GM18909 (cell line): ENCODE results near the gene ATP8B2.
"Not testable (repeated sequence)": the region's sequence is repeated elsewhere in the genome, so short reads cannot be mapped to it uniquely, and the experiment has no call there.

Experiments
- ATAC-seq: cut with Tn5 transposase; IDR thresholded peaks from one replicate; pipeline ENCODE4 v1.9.1; 2021; ENCODE audit warnings: mild to moderate bottlenecking; ENCODE audit not compliant: unreplicated experiment, poor library complexity

ATP8B2 gene

DNA sequence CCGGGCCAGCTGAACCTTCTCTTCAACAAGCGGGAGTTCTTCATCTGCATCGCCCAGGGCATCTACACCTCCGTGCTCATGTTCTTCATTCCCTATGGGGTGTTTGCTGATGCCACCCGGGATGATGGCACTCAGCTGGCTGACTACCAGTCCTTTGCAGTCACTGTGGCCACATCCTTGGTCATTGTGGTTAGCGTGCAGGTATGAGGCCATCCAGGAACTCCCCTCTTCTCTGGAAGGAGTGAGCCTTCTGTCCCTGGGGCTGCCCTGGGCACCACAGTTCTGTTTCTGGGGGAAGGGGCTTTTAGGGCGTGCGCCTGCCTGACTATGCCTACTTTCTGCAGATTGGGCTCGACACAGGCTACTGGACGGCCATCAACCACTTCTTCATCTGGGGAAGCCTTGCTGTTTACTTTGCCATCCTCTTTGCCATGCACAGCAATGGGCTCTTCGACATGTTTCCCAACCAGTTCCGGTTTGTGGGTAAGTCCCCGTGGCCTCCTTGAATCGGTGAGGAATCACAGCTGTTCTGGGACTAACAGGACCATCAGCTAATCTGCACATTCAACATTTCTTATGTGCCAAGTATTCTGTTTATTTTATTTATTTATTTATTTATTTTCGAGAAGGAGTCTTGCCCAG is 21.1 kb downstream of the ATP8B2 start:
- no peak for ATAC-seq

DNA sequence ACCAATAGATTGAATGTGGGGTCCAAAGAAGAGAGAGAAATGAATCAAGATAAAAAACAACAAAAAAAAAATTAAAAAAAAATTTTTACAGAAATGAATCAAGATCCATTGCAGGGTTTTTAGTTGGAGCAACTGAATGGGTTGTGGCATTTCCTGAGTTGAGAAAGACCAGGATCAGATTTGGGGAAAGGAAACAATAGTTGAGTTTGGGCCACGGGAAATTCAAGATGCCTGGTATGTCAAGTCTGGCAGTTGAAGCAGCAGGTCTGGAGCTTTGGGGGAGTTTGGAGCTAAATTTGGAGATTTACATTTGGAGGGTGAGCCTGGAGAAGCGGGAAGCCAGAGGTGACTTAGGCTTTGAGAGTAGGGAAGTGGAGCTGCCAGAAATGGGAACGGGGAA is 22.6 kb downstream of the ATP8B2 start:
- no peak for ATAC-seq

DNA sequence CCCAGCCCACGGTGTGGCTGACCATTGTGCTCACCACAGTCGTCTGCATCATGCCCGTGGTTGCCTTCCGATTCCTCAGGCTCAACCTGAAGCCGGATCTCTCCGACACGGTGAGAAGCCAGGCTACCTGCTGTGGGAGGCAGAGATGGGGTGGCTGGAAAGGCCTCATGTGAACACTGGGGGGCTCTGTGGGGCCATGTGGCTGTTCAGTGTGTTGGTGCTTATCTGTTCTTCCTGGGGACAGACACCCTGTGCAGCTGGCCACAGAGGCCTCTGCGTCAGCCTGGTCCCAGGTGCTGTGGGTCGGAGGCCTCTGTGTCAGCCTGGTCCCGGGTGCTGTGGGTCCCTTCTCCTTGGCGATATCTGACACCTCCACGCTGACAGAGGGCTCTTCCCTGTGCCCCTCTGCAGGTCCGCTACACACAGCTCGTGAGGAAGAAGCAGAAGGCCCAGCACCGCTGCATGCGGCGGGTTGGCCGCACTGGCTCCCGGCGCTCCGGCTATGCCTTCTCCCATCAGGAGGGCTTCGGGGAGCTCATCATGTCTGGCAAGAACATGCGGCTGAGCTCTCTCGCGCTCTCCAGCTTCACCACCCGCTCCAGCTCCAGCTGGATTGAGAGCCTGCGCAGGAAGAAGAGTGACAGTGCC is 23.2 kb downstream of the ATP8B2 start:
- no peak for ATAC-seq

DNA sequence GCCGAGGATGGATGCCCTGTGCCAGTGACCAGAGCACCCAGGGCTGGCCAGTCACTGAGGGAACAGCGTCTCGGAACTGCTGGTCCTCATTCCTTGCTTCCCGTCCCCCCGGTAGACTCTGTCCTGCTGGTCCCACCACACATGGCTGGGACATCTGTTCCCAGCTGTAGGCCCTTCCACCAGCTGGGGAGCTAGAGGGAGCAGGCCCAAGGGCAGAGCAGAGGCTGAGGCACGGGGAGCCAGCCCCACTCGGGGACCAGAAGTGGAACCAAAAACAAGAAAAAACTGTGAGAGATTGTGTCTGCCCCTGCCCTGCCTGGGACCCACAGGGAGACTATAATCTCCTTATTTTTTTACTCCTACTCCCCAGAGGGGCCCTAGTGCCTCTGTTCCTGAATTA is 23.8 kb downstream of the ATP8B2 start:
- no peak for ATAC-seq

DNA sequence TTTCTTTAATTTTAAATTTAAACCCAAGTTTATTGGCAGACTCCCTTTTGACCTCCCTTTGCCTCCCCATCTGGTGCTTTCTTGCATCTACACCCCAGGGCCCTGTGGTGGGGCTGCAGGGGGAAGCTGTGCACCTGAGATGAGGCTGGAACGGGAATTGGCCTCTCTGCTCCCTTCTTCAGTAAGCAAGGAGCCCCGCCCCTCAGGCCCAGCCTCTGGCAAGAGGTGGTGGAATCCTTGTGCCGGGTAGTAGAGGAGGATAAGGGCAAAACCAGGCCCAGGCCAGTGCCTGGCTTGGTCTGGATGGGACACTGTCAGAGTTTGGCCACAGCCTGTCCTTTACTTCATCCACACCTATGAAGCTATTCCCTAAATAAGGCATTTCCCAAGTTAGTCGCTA is 25.1 kb downstream of the ATP8B2 start:
- no peak for ATAC-seq

DNA sequence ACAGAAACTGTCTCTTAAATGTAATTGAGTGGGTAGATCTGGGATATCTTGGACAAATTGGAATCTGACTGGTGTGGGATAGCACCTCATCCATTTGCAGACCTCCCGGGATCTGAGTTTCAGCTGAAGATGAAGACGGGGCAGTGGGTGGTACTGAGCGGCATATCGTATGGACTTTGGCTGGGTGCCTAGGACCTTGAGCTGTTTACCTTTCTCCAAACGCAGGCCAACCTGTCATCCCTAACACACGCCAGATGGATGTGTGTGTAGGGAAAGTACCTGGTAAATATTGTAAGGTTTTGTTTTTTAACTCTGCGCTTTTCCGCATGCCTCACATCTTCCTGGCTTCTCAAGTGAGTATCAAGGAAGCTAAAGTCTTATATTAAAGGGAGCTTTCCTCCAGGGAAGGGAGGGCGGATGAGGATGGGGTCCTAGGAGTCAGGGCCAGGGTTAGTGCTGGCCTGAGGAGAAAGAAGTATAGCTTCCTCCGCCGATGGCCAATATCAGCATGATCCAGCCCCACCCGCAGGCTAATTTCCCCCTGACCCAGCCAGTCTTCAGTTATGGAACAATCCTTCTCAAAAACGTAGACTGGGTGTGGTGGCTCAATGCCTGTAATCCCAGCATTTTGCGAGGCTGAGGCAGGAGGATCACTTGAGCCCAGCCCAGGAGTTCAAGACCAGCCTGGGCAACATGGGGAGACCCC is 26.2 kb downstream of the ATP8B2 start:
- ATAC-seq: no peak

DNA sequence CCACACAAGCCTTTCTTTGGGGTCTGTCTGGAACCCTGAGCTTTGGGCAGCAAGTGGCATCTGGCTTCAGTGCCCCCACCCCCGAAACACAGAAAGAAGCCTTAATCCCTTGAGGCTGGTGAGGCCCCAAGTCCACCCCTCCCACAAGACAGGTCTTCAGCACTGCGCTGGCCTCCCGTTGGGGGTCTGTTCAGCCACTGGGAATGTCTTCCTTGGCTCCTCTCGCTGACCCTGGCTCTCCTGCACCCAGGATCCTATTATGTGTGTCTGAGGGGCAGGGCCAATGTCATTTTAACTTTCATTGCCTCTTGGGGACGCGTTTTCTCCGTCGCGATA is 26.9 kb downstream of the ATP8B2 start:
- ATAC-seq: no peak

DNA sequence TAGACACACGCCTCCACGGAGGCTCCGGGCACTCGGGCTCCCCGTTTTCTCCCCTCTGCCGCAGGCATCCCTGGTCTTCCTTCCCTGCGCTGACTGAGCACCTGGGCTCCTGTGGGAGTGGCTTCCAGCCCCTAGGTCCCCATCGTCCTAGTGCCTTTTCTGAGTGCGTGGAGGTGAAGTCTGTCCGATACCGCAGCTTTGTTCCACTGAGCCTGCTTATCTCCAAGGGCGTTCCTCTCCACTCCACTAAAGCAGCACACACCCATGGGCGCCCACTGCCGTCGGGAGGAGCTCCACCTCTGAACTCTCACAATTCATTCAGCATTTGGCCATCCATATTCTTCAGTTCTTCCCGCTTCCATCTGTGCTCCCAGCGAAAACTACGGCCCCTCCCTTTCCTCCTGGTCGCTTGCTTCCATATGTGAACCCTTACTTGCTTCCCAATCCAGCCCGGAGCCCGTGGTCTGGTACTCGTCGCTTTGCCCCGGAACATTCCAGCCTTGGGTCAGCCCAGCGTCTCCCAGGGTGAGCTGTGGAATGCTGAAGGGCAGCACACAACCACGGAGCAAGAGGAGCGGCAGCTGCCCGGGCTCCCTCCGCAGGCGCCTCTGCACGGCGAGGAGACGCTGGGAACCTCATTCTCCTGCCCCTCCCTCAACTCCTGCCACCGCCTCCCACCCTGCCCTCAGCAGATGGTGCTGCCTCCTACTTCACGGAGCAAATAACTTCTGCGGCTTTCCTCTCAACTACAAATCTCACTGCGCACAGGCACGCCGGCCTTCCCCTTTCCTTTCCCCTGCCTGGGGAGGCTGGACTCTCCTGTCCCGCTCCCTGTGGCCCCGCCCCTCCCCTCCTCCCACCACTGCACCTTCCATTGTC is 27.5 kb downstream of the ATP8B2 start:
- no peak for ATAC-seq

DNA sequence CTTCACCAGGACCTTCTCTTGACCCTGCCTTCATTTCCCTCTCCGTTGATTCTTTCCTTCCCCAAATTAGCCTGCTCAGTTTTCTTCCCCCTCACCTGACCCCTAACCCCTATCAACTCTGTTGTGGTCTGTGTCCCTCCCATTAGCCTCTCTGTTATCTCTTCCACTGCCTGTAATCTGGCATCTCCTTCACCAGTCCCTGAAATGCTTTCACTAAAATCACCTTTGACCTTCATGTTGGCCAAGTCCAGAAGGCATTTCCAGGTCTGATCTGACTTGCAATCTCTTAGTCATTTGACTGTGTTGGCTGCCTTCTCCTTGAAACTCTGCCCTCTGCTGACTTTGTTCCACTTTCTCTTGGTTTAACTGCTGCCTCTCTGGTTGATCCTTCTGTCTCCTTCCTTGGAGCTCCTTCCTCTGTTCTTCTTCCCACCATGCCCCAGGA is 28.2 kb downstream of the ATP8B2 start:
- no peak for ATAC-seq

DNA sequence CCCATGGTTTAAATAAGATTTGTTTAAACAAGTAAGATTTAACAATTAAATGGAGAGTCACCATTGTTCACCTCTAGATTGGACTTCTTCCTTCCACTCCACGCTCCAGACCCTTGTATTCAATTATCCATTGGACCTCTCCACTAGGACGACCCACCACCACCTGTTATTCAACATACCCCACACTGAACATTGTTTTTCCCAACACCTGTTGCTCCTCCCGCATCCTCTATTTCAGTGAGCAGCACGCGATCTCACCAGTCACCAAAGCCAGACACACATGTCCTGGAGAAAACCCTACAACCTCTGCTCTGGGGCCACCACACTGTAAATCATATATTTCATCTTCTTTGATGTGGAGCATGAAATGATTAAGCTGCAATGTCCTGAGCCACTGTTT is 28.6 kb downstream of the ATP8B2 start:
- no peak for ATAC-seq

DNA sequence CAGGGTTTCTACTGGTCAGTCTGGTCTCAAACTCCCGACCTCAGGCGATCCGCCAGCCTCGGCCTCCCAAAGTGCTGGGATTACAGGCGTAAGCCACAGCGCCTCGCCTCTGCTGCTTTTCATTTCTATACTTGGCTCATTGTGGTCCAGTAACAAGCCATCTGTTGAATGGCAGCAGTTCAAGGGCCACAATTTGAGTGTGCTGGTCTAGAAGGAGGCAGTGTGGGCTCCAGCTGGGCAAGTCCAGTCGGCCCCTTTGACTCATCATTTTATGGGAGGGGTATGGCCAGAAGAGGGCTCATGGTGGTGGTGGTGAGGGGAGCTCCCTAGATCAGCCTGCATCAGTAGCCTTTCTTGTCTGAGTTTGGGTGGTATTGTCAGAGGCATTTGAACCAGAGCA is 33.2 kb downstream of the ATP8B2 start:
- ATAC-seq: no peak

DNA sequence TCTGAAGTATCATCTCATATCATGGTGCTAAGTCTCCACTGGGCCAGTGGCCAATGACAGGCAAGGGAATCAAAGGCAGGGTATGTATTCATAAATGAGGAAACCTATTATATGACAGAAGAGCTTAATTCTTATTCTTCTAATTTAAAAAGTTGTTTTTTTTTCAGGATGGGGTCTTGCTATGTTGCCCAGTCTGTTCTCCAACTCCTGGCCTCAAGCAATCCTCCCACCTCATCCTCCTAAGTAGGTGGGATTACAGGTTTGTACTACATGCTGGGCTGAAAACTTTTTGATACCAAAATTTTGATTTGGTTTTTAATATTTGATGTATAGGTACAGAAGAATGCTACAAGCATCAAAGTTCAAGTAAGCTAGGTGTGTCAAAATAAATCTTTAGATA is 35.0 kb downstream of the ATP8B2 start:
- no peak for ATAC-seq

DNA sequence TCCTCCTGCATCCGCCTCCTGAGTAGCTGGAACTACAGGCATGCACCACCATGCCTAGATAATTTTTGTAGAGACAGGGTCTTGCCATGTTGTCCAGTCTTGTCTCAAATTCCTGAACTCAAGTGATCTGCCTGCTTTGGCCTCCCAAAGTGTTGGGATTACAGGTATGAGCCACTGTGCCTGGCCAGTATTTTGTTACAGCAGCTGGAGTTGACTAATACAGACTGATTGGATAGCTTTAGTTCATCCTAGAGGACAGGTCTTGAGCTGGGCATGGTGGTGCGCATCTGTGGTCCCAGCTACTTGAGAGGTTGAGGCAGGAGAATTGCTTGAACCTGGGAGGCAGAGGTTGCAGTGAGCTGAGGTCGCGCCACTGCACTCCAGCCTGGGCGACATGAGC is 35.6 kb downstream of the ATP8B2 start:
- ATAC-seq: not testable (repeated sequence)

DNA sequence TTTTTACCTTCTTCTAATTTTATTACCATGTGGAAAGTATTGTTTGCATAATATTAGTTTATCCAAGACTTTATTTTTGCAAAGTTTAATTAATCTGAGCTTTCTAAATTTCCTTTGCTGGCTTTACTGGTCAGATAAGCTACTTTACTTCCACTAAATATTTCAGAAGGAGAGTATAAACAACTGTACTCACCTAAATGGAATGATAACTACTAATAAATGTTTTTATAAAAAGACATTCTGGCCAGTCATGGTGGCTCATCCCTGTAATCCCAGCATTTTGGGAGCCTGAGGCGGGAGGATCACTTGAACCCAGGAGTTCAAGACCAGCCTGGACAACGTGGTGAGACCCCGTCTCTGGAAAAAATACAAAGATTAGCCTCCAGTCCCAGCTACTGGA is 36.0 kb downstream of the ATP8B2 start:
- ATAC-seq: no peak

DNA sequence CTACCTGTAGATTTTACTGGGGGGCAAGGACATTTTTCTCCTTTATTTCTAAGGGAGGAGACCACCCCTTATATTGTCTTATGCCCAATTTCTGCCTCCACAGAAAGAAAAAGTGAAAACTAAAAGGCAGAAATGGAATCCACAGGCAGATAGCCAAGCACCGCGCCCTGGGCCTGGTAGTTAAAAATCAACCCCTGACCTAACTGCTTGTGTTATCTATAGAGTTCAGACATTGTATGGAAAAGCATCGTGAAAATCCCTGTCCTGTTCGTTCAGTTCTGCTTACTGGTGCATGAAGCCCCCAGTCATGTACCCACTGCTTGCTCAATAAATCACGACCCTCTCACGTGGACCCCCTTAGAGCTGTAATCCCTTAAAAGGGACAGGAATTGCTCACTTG is 46.1 kb downstream of the ATP8B2 start:
- no peak for ATAC-seq

DNA sequence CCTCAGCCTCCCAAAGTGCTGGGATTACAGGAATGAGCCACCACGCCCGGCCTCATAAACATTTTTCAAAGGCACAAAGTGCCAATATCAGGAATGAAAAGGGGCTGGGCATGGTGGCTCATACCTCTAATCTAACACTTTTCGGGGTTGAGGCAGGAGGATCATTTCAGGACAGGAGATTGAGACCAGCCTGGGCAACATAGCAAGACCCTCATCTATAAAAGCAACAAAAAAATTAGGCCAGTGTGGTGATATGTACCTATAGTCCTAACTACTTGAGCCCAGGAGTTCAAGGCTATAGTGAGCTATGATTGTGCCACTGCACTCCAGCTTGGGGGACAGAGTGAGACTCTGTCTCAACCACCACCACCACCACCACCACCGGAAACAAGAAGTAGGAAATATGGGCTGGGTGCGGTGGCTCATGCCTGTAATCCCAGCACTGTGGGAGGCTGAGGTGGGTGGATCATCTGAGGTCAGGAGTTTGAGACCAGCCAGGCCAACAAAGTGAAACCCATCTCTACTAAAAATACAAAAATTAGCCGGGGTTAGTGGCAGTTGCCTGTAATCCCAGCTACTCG is 48.5 kb downstream of the ATP8B2 start:
- not testable (repeated sequence) for ATAC-seq

DNA sequence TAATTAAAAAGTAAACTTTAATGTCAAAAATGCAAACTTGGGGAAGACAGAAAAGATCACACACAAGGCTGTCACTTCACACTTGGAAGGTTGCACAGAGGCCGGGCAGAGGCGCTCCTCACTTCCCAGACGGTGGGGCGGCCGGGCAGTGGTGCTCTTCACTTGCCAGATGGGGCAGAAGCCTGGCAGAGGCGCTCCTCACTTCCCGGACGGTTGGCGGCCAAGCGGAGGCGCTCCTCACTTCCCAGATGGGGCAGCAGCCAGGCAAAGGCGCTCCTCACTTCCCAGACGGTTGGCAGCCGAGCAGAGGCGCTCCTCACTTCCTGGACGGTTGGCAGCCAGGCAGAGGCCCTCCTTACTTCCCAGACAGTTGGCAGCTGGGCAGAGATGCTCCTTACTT is 54.0 kb downstream of the ATP8B2 start:
- ATAC-seq: no peak

DNA sequence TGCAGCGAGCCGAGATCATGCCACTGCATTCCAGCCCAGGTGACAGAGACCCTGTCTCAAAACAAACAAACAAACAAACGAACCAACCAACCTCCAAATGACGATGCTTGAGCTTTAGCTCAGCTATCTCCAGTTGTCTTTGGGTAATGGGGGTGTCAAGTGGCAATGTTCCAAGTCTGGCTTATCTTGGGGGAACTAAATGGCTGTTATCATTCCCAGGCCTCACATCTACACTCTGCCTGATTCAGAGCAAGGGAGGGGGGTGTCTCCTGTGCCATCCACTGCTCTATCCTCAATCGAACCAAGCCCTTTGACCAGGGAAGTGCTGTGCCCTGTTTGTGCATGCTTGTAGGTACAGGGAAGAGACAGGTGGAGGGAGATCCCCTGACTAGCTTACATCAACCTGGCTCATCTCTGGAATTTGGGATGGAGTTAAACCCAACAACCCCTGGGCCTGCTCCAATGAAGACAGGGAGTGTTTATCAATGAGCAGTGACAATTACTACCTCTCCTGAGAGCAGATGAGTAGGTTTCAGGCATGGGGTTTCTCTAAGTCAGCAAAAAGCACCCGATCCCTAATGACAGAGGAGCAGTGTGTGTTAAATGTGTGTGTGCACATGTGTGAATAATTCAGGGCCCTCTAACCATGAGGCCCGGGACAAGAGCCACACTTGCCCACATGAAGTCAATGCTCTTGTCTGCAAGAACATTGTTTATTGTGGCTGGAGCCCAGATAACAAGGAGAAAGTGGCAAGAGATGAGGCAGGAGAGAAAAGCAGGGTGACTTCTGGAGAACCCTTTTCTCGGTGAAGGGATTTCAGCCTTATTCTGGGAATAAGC is 59.5 kb downstream of the ATP8B2 start:
- ATAC-seq: no peak

DNA sequence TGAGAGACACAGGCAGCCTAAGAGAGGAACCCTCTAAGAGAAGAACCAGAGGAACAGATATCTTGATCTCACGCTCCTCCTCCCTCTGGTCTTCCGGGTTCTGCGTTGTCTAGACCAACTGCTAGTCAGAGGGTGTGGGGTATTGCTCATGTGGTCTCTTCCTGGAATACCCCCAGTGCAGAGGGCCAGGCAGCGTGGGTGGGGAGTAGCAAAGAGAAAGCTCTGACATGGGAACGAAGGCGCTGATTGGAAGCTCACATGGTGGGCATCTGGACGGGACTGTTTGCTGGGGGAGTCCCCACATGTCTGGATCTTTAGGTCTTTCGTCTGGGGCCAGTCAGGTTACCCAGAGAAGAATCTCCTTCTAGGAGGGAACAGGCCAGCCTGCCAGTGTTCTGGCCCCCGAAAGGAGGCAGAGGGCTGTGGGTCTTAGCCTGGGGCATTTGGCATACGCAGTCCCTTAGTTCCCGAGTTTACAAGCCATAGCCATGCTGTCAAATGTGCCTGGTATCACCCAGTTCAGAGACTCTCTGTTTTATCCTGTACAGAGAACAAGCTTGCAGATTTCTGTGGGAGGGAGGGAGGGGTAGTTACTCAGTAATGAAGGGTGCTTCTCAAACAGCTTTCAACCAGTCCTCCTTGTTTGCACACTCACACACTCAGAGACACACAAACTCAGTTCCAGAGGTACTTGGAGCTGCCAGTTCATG is 61.5 kb downstream of the ATP8B2 start:
- ATAC-seq: no peak
